Liver (tissue), 3 donors: ENCODE results near the gene ST6GALNAC3.

Experiments
- ATF3 ChIP-seq: IDR thresholded peaks from 2 replicates; pipeline ENCODE4 v1.6.1; 2016; ENCODE audit warnings: antibody characterized with exemption
- CTCF ChIP-seq: fragments of 150-350 bp; IDR thresholded peaks from 2 replicates; pipeline ENCODE4 v1.5.1; 2017; ENCODE audit warnings: improper control_type of control experiment, low read depth, low read length; ENCODE audit not compliant: missing input control
- RAD21 ChIP-seq, 2 donors: IDR thresholded peaks; 2 replicates each; pipeline ENCODE4 v1.6.1; 2016; ENCODE audit warnings: antibody characterized with exemption in 2 of 2, mild to moderate bottlenecking in 2 of 2
- REST ChIP-seq: IDR thresholded peaks from 2 replicates; pipeline ENCODE4 v1.6.1; 2016; ENCODE audit warnings: antibody characterized with exemption, mild to moderate bottlenecking
- SP1 ChIP-seq: IDR thresholded peaks from 2 replicates; pipeline ENCODE4 v1.6.1; 2018; ENCODE audit warnings: antibody characterized with exemption, mild to moderate bottlenecking
- TAF1 ChIP-seq: conservative IDR thresholded peaks from 2 replicates; pipeline ENCODE4 v1.6.1; 2016; ENCODE audit warnings: antibody characterized with exemption, mild to moderate bottlenecking
- YY1 ChIP-seq: IDR thresholded peaks from 2 replicates; pipeline ENCODE4 v1.6.1; 2016; ENCODE audit warnings: antibody characterized with exemption, mild to moderate bottlenecking
- TF ChIP-seq, protein P1 (sequence below): IDR thresholded peaks from 2 replicates; pipeline ENCODE4 v1.6.1; 2016; ENCODE audit warnings: antibody characterized with exemption
- TF ChIP-seq, protein P2 (sequence below): IDR thresholded peaks from 2 replicates; pipeline ENCODE4 v1.6.1; 2016; ENCODE audit warnings: antibody characterized with exemption
- donor health status: healthy.
- donor health status: healthy.

DNA sequence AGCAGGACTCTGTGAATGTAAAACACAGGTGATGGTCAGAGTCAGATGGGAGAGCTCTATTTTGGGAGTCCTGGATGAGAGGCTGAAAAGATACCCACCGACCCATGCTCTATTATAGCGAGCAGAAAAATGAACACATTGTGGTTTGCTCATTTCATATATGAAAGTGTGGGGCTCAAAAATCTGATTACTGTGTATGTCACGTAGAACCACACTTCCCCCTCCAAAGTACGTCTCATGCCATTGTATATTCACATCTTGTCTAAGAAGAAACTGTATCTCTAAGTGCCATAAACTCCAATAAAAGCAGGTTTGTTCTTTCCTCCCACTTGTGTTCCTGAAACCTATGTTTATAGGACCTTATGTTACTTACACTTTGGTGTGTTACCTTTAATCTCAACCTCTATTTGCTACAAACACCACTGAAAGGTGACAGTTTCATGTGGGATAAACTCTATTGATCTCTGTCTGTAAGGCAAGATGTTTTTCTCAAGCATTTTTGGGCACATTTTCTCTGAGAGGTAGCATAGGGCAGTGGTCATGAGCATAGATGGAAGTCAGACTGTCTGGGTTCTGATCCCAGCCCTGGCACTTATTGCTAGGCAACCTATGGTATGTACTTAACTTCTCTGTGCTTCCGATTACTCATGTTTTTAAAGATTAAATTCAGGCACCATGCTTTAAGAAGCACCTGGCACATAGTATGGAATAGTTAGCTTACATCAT is 214.4 kb downstream of the ST6GALNAC3 start:
- TF ChIP-seq CTCF (no peak), REST (no peak), TAF1 (no peak), YY1 (no peak), RAD21 (IDR thresholded peaks at IDR 0.05) (no peak), SP1 (no peak), ATF3 (no peak)
- TF ChIP-seq, protein P1, sequence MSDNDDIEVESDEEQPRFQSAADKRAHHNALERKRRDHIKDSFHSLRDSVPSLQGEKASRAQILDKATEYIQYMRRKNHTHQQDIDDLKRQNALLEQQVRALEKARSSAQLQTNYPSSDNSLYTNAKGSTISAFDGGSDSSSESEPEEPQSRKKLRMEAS, result no peak
- TF ChIP-seq, protein P2, sequence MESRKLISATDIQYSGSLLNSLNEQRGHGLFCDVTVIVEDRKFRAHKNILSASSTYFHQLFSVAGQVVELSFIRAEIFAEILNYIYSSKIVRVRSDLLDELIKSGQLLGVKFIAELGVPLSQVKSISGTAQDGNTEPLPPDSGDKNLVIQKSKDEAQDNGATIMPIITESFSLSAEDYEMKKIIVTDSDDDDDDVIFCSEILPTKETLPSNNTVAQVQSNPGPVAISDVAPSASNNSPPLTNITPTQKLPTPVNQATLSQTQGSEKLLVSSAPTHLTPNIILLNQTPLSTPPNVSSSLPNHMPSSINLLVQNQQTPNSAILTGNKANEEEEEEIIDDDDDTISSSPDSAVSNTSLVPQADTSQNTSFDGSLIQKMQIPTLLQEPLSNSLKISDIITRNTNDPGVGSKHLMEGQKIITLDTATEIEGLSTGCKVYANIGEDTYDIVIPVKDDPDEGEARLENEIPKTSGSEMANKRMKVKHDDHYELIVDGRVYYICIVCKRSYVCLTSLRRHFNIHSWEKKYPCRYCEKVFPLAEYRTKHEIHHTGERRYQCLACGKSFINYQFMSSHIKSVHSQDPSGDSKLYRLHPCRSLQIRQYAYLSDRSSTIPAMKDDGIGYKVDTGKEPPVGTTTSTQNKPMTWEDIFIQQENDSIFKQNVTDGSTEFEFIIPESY, result no peak
